Smooth muscle cell (in vitro differentiated cells): ENCODE measurements around the gene AAMP. TPM values are rescaled to one million over a fixed set of nuclear protein-coding genes. Genes with fewer than 3 reads are reported as not detected.
A peak's percentile ranks its signal among the peaks of the same experiment; 100 is the strongest.

ENCODE experiments used
- DNase-seq: peaks from one replicate; lab custom pipeline; 2025; ENCODE audit not compliant: unreplicated experiment; lab: John Stamatoyannopoulos, UW
- H2AFZ ChIP-seq: fragments of 200-600 bp; sonication (generic); 2 replicates; pipeline ENCODE4 v1.6.0; 2016; ENCODE audit warnings: antibody characterized with exemption, low read depth, mild to moderate bottlenecking
- H3F3A ChIP-seq: fragments of 200-600 bp; sonication (generic); 2 replicates; pipeline ENCODE4 v1.6.0; 2017; ENCODE audit warnings: antibody characterized with exemption, low read depth
- H3K27ac ChIP-seq: fragments of 200-600 bp; sonication (generic); 2 replicates; pipeline ENCODE4 v1.5.1; 2016; ENCODE audit warnings: low read depth, mild to moderate bottlenecking
- H3K27me3 ChIP-seq: fragments of 200-600 bp; sonication (generic); 2 replicates; pipeline ENCODE4 v1.6.1; 2016; ENCODE audit warnings: low read depth, mild to moderate bottlenecking
- H3K36me3 ChIP-seq: fragments of 200-600 bp; sonication (generic); 2 replicates; pipeline ENCODE4 v1.5.1; 2016; ENCODE audit warnings: low read depth
- H3K4me1 ChIP-seq: fragments of 200-600 bp; sonication (generic); 2 replicates; pipeline ENCODE4 v1.5.1; 2016; ENCODE audit warnings: low read depth
- H3K4me2 ChIP-seq: fragments of 200-600 bp; sonication (generic); 2 replicates; pipeline ENCODE4 v1.6.0; 2016; ENCODE audit warnings: mild to moderate bottlenecking
- H3K4me3 ChIP-seq: fragments of 200-600 bp; sonication (generic); 2 replicates; pipeline ENCODE4 v1.5.1; 2016; ENCODE audit warnings: mild to moderate bottlenecking
- H3K79me2 ChIP-seq: fragments of 200-600 bp; sonication (generic); 2 replicates; pipeline ENCODE4 v1.6.0; 2016; ENCODE audit warnings: low read depth, mild to moderate bottlenecking
- H3K9ac ChIP-seq: fragments of 200-600 bp; sonication (generic); 2 replicates; pipeline ENCODE4 v1.6.0; 2016; ENCODE audit warnings: low read depth
- H3K9me3 ChIP-seq: fragments of 200-600 bp; sonication (generic); replicated peaks from 2 replicates; pipeline ENCODE4 v1.5.1; 2016; ENCODE audit warnings: low read depth
- H4K20me1 ChIP-seq: fragments of 200-600 bp; sonication (generic); 2 replicates; pipeline ENCODE4 v1.6.0; 2016; ENCODE audit warnings: low read depth
- CTCF ChIP-seq: fragments of 200-600 bp; sonication (generic); IDR thresholded peaks from 2 replicates; pipeline ENCODE4 v1.5.1; 2017; ENCODE audit warnings: borderline replicate concordance, mild to moderate bottlenecking, antibody characterized with exemption; ENCODE audit not compliant: insufficient read depth, poor library complexity, severe bottlenecking
- WGBS: methylation state at CpG from one replicate; pipeline ENCODE4 v1.1.7; 2016; ENCODE audit warnings: low lambda C conversion rate; 5-methylcytosine and 5-hydroxymethylcytosine counted together
- polyA plus RNA-seq: library from polyadenylated mRNA; unstranded; fragments of >200 nt; fragmentation: Nextera tagmentation; extraction: Ambion mirVana; gene quantifications from 2 replicates; pipeline ENCODE4 v1.2.1, GENCODE V29; 2016
- total RNA-seq: library from RNA; depleted of rRNA; stranded (reverse); fragments of >200 nt; gene quantifications from 2 replicates; pipeline ENCODE4 v1.2.3, GENCODE V29; 2014

AAMP gene
- total and polyA plus RNA-seq, 2 experiments from 2014 or later = 71.5 to 95.8 TPM

DNA sequence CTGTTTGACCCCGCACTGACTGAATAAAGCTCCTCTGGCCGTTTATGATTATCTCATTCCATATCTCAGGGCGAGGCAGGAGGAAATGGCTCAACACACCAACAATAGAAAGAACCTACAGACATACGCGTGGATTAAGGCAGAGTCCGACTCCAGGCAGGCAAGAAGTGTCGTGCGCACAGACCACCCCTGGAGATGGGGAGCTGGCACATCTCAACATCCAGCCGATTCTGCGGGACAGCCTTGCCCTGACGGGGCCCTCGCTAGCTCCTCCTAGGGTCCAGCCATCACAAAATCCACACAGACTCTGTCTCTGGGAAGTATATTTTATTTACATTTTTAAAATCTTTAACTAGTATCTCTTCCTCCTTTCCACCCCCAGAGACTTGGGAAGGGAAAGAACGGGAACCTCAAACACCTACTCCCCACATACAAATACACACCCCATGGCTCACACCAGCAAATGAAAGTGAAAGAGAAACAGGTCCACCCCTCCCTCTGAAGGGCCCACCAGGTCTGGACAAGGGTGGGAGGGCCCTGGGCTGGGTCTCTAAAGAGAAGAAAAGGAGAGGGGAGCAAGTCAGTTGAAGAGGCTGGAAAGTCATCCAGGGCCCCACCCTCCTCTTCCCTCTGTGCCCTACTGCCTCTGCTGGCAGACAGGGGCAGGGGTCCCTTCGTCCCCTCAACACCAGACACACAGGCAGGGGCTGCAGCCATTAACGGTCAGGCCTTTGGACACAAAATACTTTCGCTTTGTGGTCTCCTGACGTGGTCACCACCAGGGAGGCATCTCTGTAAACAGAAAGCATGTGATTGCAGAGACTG lies 5.9 kb downstream of the AAMP start:
- H3K27me3 ChIP-seq = no peaks in the 10 kb centered on the region
- DNase-seq = no peak
- peaks cover 14% of the 10 kb centered on the region for H3K79me2 ChIP-seq
- no peak overlapping the region for H3K9ac ChIP-seq
- peaks cover 8% of the 10 kb centered on the region for H4K20me1 ChIP-seq
- no peaks in the 10 kb centered on the region for H3K9me3 ChIP-seq
- H3K36me3 ChIP-seq = no peaks in the 10 kb centered on the region
- peaks cover 14% of the 10 kb centered on the region for H3K4me1 ChIP-seq
- no peak overlapping the region for H3K27ac ChIP-seq
- TF ChIP-seq CTCF = no peak
- no peak overlapping the region for H3K4me2 ChIP-seq
- WGBS = 86% methylated on average over 17 of the region's 17 CpGs
- H3F3A ChIP-seq = peaks cover 24% of the 10 kb centered on the region
- no peak overlapping the region for H3K4me3 ChIP-seq
- no peak overlapping the region for H2AFZ ChIP-seq

GRCh38 chr2:218262631-218263586 lies 7.0 kb downstream of the AAMP start:
- no peak overlapping the region for H2AFZ ChIP-seq
- no peak overlapping the region for H3K4me2 ChIP-seq
- no peak for DNase-seq
- 97% methylated on average over 39 of the region's 39 CpGs for WGBS
- H3F3A ChIP-seq = peaks cover 24% of the 10 kb centered on the region
- no peaks in the 10 kb centered on the region for H3K9me3 ChIP-seq
- peaks cover 15% of the 10 kb centered on the region for H3K4me1 ChIP-seq
- no peaks in the 10 kb centered on the region for H3K27me3 ChIP-seq
- no peak for TF ChIP-seq CTCF
- peaks cover 5% of the 10 kb centered on the region for H4K20me1 ChIP-seq
- no peaks in the 10 kb centered on the region for H3K36me3 ChIP-seq
- no peak overlapping the region for H3K4me3 ChIP-seq
- H3K79me2 ChIP-seq = peaks cover 4% of the 10 kb centered on the region
- H3K27ac ChIP-seq = no peak overlapping the region
- H3K9ac ChIP-seq = no peak overlapping the region

- Histone ChIP-seq H4K20me1 (peaks cover 5% of the 10 kb centered on the region), H3K4me3 (no peak overlapping the region), H3K9ac (no peak overlapping the region), H3K27me3 (no peaks in the 10 kb centered on the region), H2AFZ (no peak overlapping the region), H3K27ac (peak overlapping the region; percentile 26), H3K79me2 (no peaks in the 10 kb centered on the region), H3K36me3 (no peaks in the 10 kb centered on the region), H3K4me1 (peaks cover 15% of the 10 kb centered on the region), H3K4me2 (no peak overlapping the region), H3F3A (peaks cover 29% of the 10 kb centered on the region), H3K9me3 (no peaks in the 10 kb centered on the region)
- TF ChIP-seq CTCF = no peak
- 68% methylated on average over 6 of the region's 6 CpGs for WGBS
- DNase-seq = no peak
Measured at GRCh38 chr2:218262237-218262600, 7.7 kb downstream of the AAMP start.
